Myocyte (in vitro differentiated cells): ENCODE results near the gene NPAS3. TPM values are rescaled to one million over a fixed set of nuclear protein-coding genes. Genes with fewer than 3 reads are reported as not detected.
A peak's percentile ranks its signal among the peaks of the same experiment; 100 is the strongest.

Experiments
- DNase-seq: peaks from one replicate; pipeline ENCODE4 v3.0.0-alpha.2; 2012; ENCODE audit warnings: low read depth
- total RNA-seq: library from RNA; depleted of rRNA; stranded (reverse); fragments of >200 nt; gene quantifications from 2 replicates; pipeline ENCODE4 v1.2.3, GENCODE V29; 2014

Gene NPAS3
- total RNA-seq, 1 donor from 2014 or later = 0.19 TPM

- no peak for DNase-seq
Observed at GRCh38 chr14:33809396-33809981, 870.8 kb downstream of the NPAS3 start.

GRCh38 chr14:33810308-33810707 is 871.6 kb downstream of the NPAS3 start:
- DNase-seq = no peak

- DNase-seq = no peak
Observed at GRCh38 chr14:33811721-33812120, 873.0 kb downstream of the NPAS3 start.

GRCh38 chr14:33812181-33812580 is 873.5 kb downstream of the NPAS3 start:
- DNase-seq = no peak

GRCh38 chr14:33812601-33813000 is 873.9 kb downstream of the NPAS3 start:
- DNase-seq = no peak

GRCh38 chr14:33814010-33814409 is 875.3 kb downstream of the NPAS3 start:
- DNase-seq = no peak

- DNase-seq = no peak
Observed at GRCh38 chr14:33833706-33834465, 895.2 kb downstream of the NPAS3 start.

GRCh38 chr14:33834466-33835260 is 896.0 kb downstream of the NPAS3 start:
- no peak for DNase-seq

- DNase-seq = no peak
Observed at GRCh38 chr14:33835261-33835655, 896.6 kb downstream of the NPAS3 start.

GRCh38 chr14:33835677-33836076 is 897.0 kb downstream of the NPAS3 start:
- DNase-seq = no peak

- DNase-seq = no peak
Observed at GRCh38 chr14:33836203-33836899, 897.7 kb downstream of the NPAS3 start.

- no peak for DNase-seq
Observed at GRCh38 chr14:33836900-33837577, 898.4 kb downstream of the NPAS3 start.

GRCh38 chr14:33837943-33838683 is 899.4 kb downstream of the NPAS3 start:
- no peak for DNase-seq

GRCh38 chr14:33839193-33840076 is 900.8 kb downstream of the NPAS3 start:
- peak; percentile 65 for DNase-seq

GRCh38 chr14:33840797-33841196 is 902.1 kb downstream of the NPAS3 start:
- DNase-seq = no peak

- peak; percentile 47 for DNase-seq
Observed at GRCh38 chr14:33842299-33842698, 903.6 kb downstream of the NPAS3 start.

GRCh38 chr14:33844118-33844517 is 905.4 kb downstream of the NPAS3 start:
- DNase-seq = no peak

GRCh38 chr14:33846100-33846824 is 907.6 kb downstream of the NPAS3 start:
- DNase-seq = no peak

GRCh38 chr14:33847066-33847465 is 908.4 kb downstream of the NPAS3 start:
- DNase-seq = no peak
